ENCODE results near the gene PEX7.

The PEX7 gene

DNA sequence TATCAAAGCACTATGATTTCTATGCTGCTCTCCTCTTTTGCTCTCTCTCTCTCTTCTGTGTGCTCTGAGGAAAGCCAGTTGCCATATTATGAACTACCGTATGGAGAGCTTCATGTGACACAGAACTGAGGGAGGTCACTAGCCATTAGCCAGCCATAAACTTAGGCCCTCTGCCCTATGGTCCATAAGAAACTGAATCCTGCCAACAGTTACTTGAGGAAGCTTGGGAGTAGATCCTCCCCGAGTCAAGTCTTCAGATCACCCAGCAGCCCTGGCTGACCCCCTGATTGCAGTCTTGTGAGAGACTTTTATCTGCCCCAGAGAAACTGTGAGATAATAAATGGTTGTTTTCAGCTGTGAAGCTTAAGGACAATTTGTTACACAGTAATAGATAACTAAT lies 5.7 kb upstream of the PEX7 start:
- Mint-ChIP-seq H3K27me3 (ENCODE audit: low read depth) (peaks cover 3% of the 10 kb centered on the region), H3K9me3 (peaks cover 4% of the 10 kb centered on the region), H3K36me3 (ENCODE audit: low read depth) (no peaks in the 10 kb centered on the region), H3K27ac (no peak overlapping the region), H3K4me3 (no peak overlapping the region), H3K4me1 (peaks cover 6% of the 10 kb centered on the region)
- no peak for TF ChIP-seq CTCF (IDR thresholded peaks at IDR 0.05; ENCODE audit: unreplicated experiment in 3 of 3)

DNA sequence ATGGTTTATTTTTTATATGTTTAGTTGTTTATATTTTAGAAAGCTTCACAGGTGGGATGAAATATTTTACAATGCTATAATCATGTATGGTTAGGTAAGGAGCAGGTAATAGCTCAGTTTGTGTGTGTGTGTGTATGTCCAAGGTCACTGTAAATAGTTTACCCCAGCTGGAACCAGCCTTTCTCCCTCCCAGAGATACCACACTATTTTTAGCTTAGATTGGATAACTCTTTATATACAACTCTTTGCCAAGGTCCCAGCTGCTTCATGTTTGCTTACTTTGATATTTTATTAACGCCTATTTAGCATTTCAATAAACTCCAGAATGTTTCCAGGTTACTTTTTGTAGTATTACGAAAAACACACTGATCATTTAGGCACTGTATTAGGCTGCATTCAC lies 1.8 kb upstream of the PEX7 start:
- H3K9me3 Mint-ChIP-seq, result peaks cover 4% of the 10 kb centered on the region
- no peak for TF ChIP-seq CTCF (IDR thresholded peaks at IDR 0.05; ENCODE audit: unreplicated experiment in 3 of 3)
- peak overlapping the region in 2 of 3 experiments; percentile 38 to 62 for H3K4me3 Mint-ChIP-seq
- peaks cover 3% of the 10 kb centered on the region for H3K27me3 Mint-ChIP-seq (ENCODE audit: low read depth)
- H3K36me3 Mint-ChIP-seq (ENCODE audit: low read depth), result peaks cover 11% of the 10 kb centered on the region
- H3K27ac Mint-ChIP-seq, result no peak overlapping the region
- H3K4me1 Mint-ChIP-seq, result peaks cover 11% of the 10 kb centered on the region

GRCh38 chr6:136822046-136822375 lies 381 bp upstream of the PEX7 start:
- Mint-ChIP-seq H3K4me1 (peaks cover 11% of the 10 kb centered on the region), H3K4me3 (peak overlapping the region; percentile 86 to 95 (median 89)), H3K27me3 (ENCODE audit: low read depth) (peaks cover 3% of the 10 kb centered on the region), H3K36me3 (ENCODE audit: low read depth) (peaks cover 23% of the 10 kb centered on the region), H3K27ac (peak overlapping the region; percentile 85 to 95 (median 95)), H3K9me3 (no peaks in the 10 kb centered on the region)
- TF ChIP-seq CTCF (IDR thresholded peaks at IDR 0.05; ENCODE audit: unreplicated experiment in 3 of 3), result no peak

DNA sequence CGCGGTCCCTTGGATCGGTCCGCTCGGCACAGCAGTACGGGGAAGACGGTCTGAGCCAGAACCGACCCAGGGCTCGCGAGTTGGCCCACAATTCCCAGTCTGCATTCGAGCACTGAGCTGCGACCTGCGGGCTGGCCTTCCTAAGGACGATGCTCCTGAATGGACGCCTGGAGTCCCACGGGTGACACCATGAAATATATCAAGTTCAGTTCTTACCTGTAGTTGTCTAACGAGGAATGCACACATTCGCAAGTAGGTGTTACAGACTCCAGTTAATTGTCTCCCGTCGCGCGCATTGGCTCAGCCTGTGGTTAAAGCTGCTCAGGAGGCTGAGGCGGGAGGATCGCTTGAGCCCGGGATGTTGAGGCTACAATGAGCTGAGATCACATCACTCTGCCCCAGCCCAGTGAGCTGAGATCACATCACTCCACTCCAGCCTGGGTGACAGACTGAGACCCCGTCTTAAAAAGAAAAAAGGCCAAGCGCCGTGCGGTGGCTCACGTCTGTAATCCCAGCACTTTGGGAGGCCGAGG lies 802 bp downstream of the PEX7 start:
- no peak for TF ChIP-seq CTCF (IDR thresholded peaks at IDR 0.05; ENCODE audit: unreplicated experiment in 3 of 3)
- Mint-ChIP-seq H3K27ac (peak overlapping the region; percentile 77 to 91 (median 85)), H3K4me1 (peaks cover 11% of the 10 kb centered on the region), H3K9me3 (no peaks in the 10 kb centered on the region), H3K36me3 (ENCODE audit: low read depth) (peaks cover 30% of the 10 kb centered on the region), H3K27me3 (ENCODE audit: low read depth) (peaks cover 3% of the 10 kb centered on the region), H3K4me3 (peak overlapping the region; percentile 87 to 91 (median 90))

DNA sequence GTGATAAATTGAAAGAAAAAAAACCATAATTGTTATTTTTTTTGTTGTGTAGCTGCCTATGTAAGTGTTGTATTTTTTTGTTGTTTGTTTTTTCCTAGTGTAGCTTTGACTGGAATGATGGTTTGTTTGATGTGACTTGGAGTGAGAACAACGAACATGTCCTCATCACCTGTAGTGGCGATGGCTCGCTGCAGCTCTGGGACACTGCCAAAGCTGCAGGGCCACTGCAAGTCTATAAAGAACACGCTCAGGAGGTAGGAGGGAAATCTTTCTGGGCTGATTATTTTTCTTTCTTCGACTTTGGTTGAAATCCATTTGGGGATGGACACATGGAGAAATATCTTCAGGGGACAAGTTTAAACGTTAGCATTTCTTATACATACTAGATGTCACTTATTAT lies 3.8 kb downstream of the PEX7 start:
- no peak for TF ChIP-seq CTCF (IDR thresholded peaks at IDR 0.05; ENCODE audit: unreplicated experiment in 3 of 3)
- H3K36me3 Mint-ChIP-seq (ENCODE audit: low read depth), result peaks cover 60% of the 10 kb centered on the region
- H3K4me3 Mint-ChIP-seq, result no peak overlapping the region
- peaks cover 8% of the 10 kb centered on the region for H3K9me3 Mint-ChIP-seq
- peaks cover 3% of the 10 kb centered on the region for H3K27me3 Mint-ChIP-seq (ENCODE audit: low read depth)
- peaks cover 9% of the 10 kb centered on the region for H3K4me1 Mint-ChIP-seq
- no peak overlapping the region for H3K27ac Mint-ChIP-seq

DNA sequence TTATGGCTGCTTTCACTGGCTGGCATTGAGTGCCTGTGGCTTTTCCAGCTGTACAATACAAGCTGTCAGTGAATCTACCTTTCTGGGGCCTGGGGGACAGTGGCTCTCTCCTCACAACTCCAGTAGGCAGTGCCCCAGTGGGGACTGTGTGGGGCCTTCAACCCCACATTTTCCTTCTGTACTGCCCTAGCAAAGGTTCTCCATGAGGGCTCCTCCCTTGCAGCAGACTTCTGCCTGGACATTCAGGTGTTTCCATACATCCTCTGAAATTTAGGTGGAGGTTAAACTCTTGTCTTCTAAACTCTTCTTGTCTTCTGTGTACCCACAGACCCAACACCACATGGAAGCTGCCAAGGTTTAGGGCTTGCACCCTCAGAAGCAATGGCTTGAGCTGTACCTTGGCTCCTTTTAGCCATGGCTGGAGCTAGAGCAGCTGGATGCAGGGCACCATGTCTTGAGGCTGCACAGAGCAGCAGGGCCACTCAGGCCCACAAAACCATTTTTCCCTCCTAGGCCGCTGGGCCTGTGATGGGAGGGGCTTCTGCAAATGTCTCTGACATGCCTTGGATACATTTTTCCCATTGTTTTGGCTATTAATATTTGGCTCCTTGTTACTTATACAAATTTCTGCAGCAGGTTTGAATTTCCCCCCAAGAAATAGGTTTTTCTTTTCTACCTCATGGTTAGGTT lies 9.6 kb downstream of the PEX7 start:
- Mint-ChIP-seq H3K27ac (no peak overlapping the region), H3K4me1 (no peaks in the 10 kb centered on the region), H3K9me3 (peaks cover 26% of the 10 kb centered on the region), H3K4me3 (no peak overlapping the region), H3K36me3 (ENCODE audit: low read depth) (peaks cover 75% of the 10 kb centered on the region), H3K27me3 (ENCODE audit: low read depth) (no peaks in the 10 kb centered on the region)
- TF ChIP-seq CTCF (IDR thresholded peaks at IDR 0.05; ENCODE audit: unreplicated experiment in 3 of 3), result no peak

All from nephron (organoid).